ENCODE measurements around the gene IL27RA.

DNA sequence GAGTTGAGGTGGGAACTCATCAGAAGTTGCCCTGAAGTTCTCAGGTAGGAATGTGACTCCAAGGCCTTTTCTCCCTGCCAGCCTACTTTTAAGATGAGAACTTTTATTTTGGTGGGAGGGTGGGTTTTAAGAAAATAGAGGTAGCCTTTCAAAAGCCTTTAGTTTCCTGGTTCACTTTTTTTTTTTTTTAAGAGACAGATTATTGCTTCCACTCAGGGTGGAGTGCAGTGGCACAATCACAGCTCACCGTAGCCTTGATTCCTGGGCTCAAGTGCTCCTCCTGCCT, 51.1 kb downstream of the IL27RA start:
- TF ChIP-seq CTCF (IDR thresholded peaks at IDR 0.05; ENCODE audit: low read depth, low read length) (no peak), POLR2A (IDR thresholded peaks at IDR 0.05; ENCODE audit: extremely low read depth, insufficient read length) (no peak)
- TF ChIP-seq, protein P1, sequence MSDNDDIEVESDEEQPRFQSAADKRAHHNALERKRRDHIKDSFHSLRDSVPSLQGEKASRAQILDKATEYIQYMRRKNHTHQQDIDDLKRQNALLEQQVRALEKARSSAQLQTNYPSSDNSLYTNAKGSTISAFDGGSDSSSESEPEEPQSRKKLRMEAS (IDR thresholded peaks at IDR 0.05; ENCODE audit: low read depth, low read length) = no peak
